Pancreas (tissue), 10 donors: ENCODE measurements around the gene NXPH4. TPM values are rescaled to one million over a fixed set of nuclear protein-coding genes. Genes with fewer than 3 reads are reported as not detected.

ENCODE experiments used
- ATAC-seq, 4 donors: fragments of 200-7000 bp; cut with Tn5 transposase; one replicate each; pipeline versions ENCODE4 v1.8.0 to v1.9.1; 2020; ENCODE audit warnings: mild to moderate bottlenecking in 4 of 4, moderate library complexity in 4 of 4
- DNase-seq, 6 donors: peaks; one replicate each; pipeline ENCODE4 v3.0.0-alpha.2; 2020
- FAIRE-seq: peaks from 2 replicates; lab custom pipeline; 2012; peaks lifted over from hg19 to GRCh38; lab: Jason Lieb, UNC
- H3K27ac ChIP-seq, 4 donors: fragments of 200-600 bp; sonication (generic); 1 replicate in 3 of 4; 2 replicates in 1 of 4; pipeline versions ENCODE4 v1.5.0 to v1.8.0; 2020
- H3K27me3 ChIP-seq, 4 donors: fragments of 200-600 bp; one replicate each; pipeline ENCODE4 v1.8.0; 2021
- H3K36me3 ChIP-seq, 3 donors: fragments of 200-600 bp; sonication (generic) in 1 of 3; one replicate each; pipeline versions ENCODE4 v1.5.0 to v1.8.0; 2020 to 2021
- H3K4me1 ChIP-seq, 3 donors: fragments of 200-600 bp; one replicate each; pipeline ENCODE4 v1.8.0; 2021
- H3K4me3 ChIP-seq, 4 donors: fragments of 200-600 bp; sonication (generic) in 2 of 4; one replicate each; pipeline versions ENCODE4 v1.5.0 to v1.8.0; 2020 to 2021
- H3K9me3 ChIP-seq, 4 donors: fragments of 200-600 bp; one replicate each; pipeline ENCODE4 v1.8.0; 2021
- WGBS, 2 donors: extraction: QIAGEN DNeasy Blood & Tissue Kit; methylation state at CpG; one replicate each; pipeline ENCODE4 v1.1.7; 2013; 5-methylcytosine and 5-hydroxymethylcytosine counted together
- intact Hi-C, 3 donors: fragments of 100-400 bp; cut with DNase I; formaldehyde crosslinking; loops; one replicate each; pipeline versions ENCODE4 v1.11.1 to v1.14.2; 2022
- polyA plus RNA-seq, 2 donors: library from polyadenylated mRNA; stranded (reverse); fragments of 200-250 nt; gene quantifications; one replicate each; pipeline ENCODE4 v1.2.3, GENCODE V29; 2013
- total RNA-seq, 6 donors: library from RNA; stranded (reverse); fragmentation: NEBNext Ultra II Directional in 4 of 6; extraction: Animal tissue kit (Norgen Biotek cat#: 25700) in 4 of 6; gene quantifications; one replicate each; pipeline versions ENCODE4 v1.2.1 to v1.2.4, GENCODE V29; 2021 to 2023
- TF ChIP-seq, protein P1 (sequence below), 4 donors: fragments of 200-600 bp; sonication (generic) in 3 of 4; IDR thresholded peaks; one replicate each; pipeline versions ENCODE4 v1.5.0 to v1.8.0; 2021; ENCODE audit warnings: antibody characterized with exemption in 4 of 4
- donor health status: healthy with polysubstance abuse.
- donor health status: DM: no; HTN: no; CAD: no; lungs with moderate emphysema.
- donor health status: DM: no; HTN: no; CAD: no.
- donor health status: control.
- donor health status: control.
- donor health status: Bipolar disorder and iron deficiency.
- donor health status: DM: yes; HTN: yes; CAD: no.
- donor health status: DM: no; HTN: no; CAD: no.
- donor health status: DM: no; HTN: no; CAD: no.
- donor health status: DM: yes; HTN: yes; CAD: no.

NXPH4 gene
- total and polyA plus RNA-seq, 8 donors, result 0.28 to 3.3 (median 0.79) TPM

DNA sequence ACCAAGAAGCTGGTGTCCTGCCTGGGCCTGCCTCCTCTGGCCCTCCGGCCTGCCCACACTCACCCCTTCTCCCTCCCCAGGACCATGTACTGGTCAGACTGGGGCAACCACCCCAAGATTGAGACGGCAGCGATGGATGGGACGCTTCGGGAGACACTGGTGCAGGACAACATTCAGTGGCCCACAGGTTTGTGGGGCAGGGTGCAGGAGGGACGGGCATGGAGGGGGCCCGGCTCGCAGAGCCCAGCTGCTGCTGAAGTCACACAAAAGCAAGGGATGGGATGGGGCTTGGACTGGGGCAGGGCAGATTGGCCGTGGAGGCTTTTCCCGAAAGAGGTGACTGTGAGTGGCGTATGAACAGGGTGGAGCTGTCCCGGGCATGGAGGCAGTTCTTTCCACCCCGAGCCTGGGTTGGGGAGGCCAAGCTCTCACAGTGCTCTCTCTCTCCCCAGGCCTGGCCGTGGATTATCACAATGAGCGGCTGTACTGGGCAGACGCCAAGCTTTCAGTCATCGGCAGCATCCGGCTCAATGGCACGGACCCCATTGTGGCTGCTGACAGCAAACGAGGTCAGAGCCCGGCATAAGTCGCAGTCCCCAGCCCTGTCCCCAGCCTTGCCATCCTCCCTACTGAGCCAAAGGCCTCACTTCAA lies 7.8 kb upstream of the NXPH4 start:
- no peak overlapping the region for H3K4me3 ChIP-seq
- intact Hi-C loops, result loop anchor here in 1 of 3 donors (2.0 kb wide), 1 partner anchor 34 kb away; no protein-coding TSS in a partner anchor
- TF ChIP-seq, protein P1, sequence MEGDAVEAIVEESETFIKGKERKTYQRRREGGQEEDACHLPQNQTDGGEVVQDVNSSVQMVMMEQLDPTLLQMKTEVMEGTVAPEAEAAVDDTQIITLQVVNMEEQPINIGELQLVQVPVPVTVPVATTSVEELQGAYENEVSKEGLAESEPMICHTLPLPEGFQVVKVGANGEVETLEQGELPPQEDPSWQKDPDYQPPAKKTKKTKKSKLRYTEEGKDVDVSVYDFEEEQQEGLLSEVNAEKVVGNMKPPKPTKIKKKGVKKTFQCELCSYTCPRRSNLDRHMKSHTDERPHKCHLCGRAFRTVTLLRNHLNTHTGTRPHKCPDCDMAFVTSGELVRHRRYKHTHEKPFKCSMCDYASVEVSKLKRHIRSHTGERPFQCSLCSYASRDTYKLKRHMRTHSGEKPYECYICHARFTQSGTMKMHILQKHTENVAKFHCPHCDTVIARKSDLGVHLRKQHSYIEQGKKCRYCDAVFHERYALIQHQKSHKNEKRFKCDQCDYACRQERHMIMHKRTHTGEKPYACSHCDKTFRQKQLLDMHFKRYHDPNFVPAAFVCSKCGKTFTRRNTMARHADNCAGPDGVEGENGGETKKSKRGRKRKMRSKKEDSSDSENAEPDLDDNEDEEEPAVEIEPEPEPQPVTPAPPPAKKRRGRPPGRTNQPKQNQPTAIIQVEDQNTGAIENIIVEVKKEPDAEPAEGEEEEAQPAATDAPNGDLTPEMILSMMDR (IDR thresholded peaks at IDR 0.05), result no peak
- H3K27me3 ChIP-seq, result no peaks in the 10 kb centered on the region
- no peaks in the 10 kb centered on the region for H3K36me3 ChIP-seq
- FAIRE-seq (no peak), ATAC-seq (no peak), DNase-seq (no peak)
- H3K27ac ChIP-seq, result no peak overlapping the region
- WGBS, 2 donors, result 80 to 85% methylated on average over 19 to 22 of the region's 22 CpGs
- no peaks in the 10 kb centered on the region for H3K9me3 ChIP-seq
- peaks cover 0 to 4% (median 0%) of the 10 kb centered on the region in 3 donors for H3K4me1 ChIP-seq

- DNase-seq (no peak), FAIRE-seq (no peak), ATAC-seq (no peak)
- intact Hi-C loops, result loop anchor here in 2 of 3 donors (2.0 to 10.0 kb wide), 3 partner anchors 33 to 245 kb away; partner anchors contain the start of genes GLI1 (in 1 of the 2) and INHBE (in 1 of the 2)
- no peak overlapping the region for H3K27ac ChIP-seq
- H3K4me1 ChIP-seq, result peaks cover 0 to 6% (median 0%) of the 10 kb centered on the region in 3 donors
- TF ChIP-seq, protein P1 (IDR thresholded peaks at IDR 0.05), result no peak
- no peaks in the 10 kb centered on the region for H3K36me3 ChIP-seq
- WGBS, 2 donors, result 87 to 95% methylated on average over 7 to 8 of the region's 8 CpGs
- no peaks in the 10 kb centered on the region for H3K27me3 ChIP-seq
- no peaks in the 10 kb centered on the region for H3K9me3 ChIP-seq
- H3K4me3 ChIP-seq, result no peak overlapping the region
Observed at GRCh38 chr12:57209916-57210315, 6.7 kb upstream of the NXPH4 start.

GRCh38 chr12:57210461-57210860 lies 6.1 kb upstream of the NXPH4 start:
- ATAC-seq (no peak), DNase-seq (no peak), FAIRE-seq (no peak)
- 85 to 86% methylated on average over 15 of the region's 15 CpGs for WGBS, 2 donors
- Histone ChIP-seq H3K27me3 (no peaks in the 10 kb centered on the region), H3K36me3 (no peaks in the 10 kb centered on the region), H3K4me3 (no peak overlapping the region), H3K27ac (no peak overlapping the region), H3K9me3 (no peaks in the 10 kb centered on the region), H3K4me1 (peaks cover 0 to 6% (median 0%) of the 10 kb centered on the region in 3 donors)
- TF ChIP-seq, protein P1 (IDR thresholded peaks at IDR 0.05), result no peak
- intact Hi-C loops, result loop anchor here in 1 of 3 donors (5.0 to 10.0 kb wide), 2 partner anchors 37 to 244 kb away; partner anchors contain the start of genes GLI1 and INHBE

DNA sequence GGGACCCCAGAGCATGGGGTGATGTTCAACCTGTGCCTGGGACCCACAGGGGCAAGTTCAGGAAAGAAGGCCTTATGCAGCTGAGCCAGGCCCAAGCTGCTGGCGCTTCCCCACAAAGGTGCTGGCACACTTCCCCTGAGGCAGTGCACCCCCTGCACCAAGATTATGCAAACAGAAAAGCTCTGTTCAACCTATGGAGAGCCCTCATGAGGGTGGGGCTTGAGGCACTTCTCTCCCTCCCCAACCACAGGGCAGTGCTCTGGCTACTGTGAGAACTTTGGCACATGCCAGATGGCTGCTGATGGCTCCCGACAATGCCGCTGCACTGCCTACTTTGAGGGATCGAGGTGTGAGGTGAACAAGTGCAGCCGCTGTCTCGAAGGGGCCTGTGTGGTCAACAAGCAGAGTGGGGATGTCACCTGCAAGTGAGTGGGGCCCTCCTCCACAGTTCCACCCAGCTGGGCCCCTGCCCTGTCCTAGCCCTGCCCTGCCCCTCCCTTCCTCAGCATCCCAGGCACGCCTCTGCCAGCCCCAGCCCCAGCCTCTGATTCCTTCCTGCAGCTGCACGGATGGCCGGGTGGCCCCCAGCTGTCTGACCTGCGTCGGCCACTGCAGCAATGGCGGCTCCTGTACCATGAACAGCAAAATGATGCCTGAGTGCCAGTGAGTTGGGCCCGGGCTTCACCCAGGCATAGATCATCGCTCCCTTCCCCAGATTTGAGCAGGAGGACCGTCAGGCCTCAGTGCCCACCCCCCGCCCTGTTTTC lies 5.5 kb upstream of the NXPH4 start:
- TF ChIP-seq, protein P1 (IDR thresholded peaks at IDR 0.05), result no peak
- Histone ChIP-seq H3K27me3 (no peaks in the 10 kb centered on the region), H3K4me3 (no peak overlapping the region), H3K9me3 (no peaks in the 10 kb centered on the region), H3K27ac (no peak overlapping the region), H3K36me3 (no peaks in the 10 kb centered on the region), H3K4me1 (peaks cover 0 to 6% (median 0%) of the 10 kb centered on the region in 3 donors)
- ATAC-seq (no peak), DNase-seq (no peak), FAIRE-seq (no peak)
- 82% methylated on average over 16 of the region's 16 CpGs for WGBS, 2 donors
- intact Hi-C loops, result loop anchor here in 1 of 3 donors (5.0 to 10.0 kb wide), 2 partner anchors 36 to 244 kb away; partner anchors contain the start of genes GLI1 and INHBE
